ENCODE results near the gene LRIG1.

Gene LRIG1

DNA sequence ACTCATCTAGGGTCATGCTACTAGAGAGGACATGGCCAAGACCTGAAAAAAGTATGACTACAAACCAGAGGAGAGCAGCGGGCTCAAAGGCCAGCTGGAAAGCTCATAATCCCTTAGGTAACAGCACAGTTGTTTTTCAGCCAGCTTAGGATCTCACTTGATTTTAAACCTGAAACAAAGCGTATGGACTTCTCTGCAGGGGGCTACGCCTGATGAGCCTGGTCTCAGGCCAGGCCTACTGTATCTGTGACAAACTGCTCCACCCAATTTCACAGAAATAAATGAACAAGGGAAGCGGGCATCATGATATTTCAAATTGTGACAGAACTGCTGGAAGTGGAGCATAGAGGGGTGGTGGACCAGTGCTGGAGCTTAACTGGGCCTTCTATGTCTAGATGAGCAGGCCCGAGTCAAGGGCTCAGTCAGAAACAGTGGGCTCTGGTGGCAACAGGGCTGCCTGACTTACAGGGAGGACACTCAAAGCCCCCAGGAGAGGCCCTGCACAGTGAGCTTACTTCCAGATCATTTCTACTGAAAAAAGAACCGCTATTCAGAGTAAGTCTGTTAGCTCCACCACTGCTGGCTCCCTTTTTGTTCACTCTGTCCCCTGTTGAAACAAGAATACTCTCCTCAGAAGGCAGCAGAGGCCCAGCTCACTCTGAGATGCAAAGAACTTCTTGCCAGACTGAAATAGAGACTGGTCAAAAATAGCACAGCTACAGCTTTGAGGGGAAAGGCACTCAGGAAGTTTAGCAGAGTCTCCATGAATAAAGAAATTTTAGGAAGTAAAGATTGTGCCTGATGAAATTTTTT is 47.0 kb downstream of the LRIG1 start:
- no peaks in the 10 kb centered on the region for H3K9me2 ChIP-seq (replicated peaks; ENCODE audit: control insufficient read depth, low read length)
- H3K27me3 ChIP-seq (ENCODE audit: control insufficient read depth, low read length) = no peaks in the 10 kb centered on the region
- H3K9me3 ChIP-seq (ENCODE audit: control insufficient read depth, insufficient read depth, low read length) = no peaks in the 10 kb centered on the region
- TF ChIP-seq, protein P1, sequence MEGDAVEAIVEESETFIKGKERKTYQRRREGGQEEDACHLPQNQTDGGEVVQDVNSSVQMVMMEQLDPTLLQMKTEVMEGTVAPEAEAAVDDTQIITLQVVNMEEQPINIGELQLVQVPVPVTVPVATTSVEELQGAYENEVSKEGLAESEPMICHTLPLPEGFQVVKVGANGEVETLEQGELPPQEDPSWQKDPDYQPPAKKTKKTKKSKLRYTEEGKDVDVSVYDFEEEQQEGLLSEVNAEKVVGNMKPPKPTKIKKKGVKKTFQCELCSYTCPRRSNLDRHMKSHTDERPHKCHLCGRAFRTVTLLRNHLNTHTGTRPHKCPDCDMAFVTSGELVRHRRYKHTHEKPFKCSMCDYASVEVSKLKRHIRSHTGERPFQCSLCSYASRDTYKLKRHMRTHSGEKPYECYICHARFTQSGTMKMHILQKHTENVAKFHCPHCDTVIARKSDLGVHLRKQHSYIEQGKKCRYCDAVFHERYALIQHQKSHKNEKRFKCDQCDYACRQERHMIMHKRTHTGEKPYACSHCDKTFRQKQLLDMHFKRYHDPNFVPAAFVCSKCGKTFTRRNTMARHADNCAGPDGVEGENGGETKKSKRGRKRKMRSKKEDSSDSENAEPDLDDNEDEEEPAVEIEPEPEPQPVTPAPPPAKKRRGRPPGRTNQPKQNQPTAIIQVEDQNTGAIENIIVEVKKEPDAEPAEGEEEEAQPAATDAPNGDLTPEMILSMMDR (IDR thresholded peaks at IDR 0.05; ENCODE audit: low read depth, low read length, poor library complexity, severe bottlenecking) = no peak
- no peak for TF ChIP-seq EZH2phosphoT487 (IDR thresholded peaks at IDR 0.05; ENCODE audit: borderline replicate concordance, low read length)
- peaks cover 100% of the 10 kb centered on the region for H3K79me2 ChIP-seq (ENCODE audit: control insufficient read depth, low read length)
- H3K4me3 ChIP-seq (ENCODE audit: low read length) = no peak overlapping the region
- peaks cover 53% of the 10 kb centered on the region for H3K4me1 ChIP-seq (ENCODE audit: control insufficient read depth, low read length)
- H4K20me1 ChIP-seq (ENCODE audit: control insufficient read depth, insufficient read depth, low read depth, low read length) = peaks cover 26% of the 10 kb centered on the region; the same call in 1 of the 2 replicates
- H3K4me2 ChIP-seq (ENCODE audit: low read length) = no peak overlapping the region
- no peaks in the 10 kb centered on the region for H3F3A ChIP-seq (ENCODE audit: control insufficient read depth, insufficient read depth)
- H3K36me3 ChIP-seq (ENCODE audit: control insufficient read depth, low read length) = peaks cover 98% of the 10 kb centered on the region
- H3K27ac ChIP-seq (ENCODE audit: low read depth, low read length) = no peak overlapping the region

DNA sequence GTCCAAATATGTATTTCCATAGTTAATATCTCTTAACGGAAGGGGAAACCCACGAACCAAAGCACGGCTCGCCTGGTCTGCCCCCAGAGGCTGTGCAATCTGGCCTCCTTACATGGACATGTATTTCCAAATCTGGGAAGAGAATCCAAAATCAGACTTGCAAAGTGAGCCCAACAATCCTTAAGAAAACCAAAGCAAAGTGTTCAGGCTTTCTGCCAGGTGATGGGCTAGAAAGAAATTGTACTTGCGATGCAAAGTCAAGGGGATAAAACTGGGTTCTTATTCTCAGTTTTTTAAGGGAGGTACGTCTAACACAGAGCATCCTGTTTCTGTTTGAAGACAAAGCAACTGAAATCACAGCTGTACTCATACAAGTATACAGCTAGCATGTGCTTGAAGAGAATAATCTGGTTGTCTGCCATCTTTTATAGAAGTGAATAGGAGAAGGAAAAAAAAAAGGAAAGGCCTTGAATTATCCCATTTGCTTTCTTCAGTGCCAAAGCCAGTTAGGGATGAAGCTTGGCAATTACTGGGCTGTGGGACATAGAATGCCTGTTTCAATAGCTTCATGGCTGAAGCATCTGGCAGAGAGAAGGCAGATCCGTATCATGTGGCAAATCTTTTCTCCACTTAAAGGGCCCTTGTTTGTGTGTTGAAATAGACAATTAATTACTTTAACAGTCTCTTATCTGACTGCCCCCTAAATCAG is 48.4 kb downstream of the LRIG1 start:
- Histone ChIP-seq H3K9me3 (ENCODE audit: control insufficient read depth, insufficient read depth, low read length) (no peaks in the 10 kb centered on the region), H3K36me3 (ENCODE audit: control insufficient read depth, low read length) (peaks cover 98% of the 10 kb centered on the region), H3K9me2 (replicated peaks; ENCODE audit: control insufficient read depth, low read length) (no peaks in the 10 kb centered on the region), H3K4me2 (ENCODE audit: low read length) (no peak overlapping the region), H3F3A (ENCODE audit: control insufficient read depth, insufficient read depth) (no peaks in the 10 kb centered on the region), H3K79me2 (ENCODE audit: control insufficient read depth, low read length) (peaks cover 100% of the 10 kb centered on the region), H4K20me1 (ENCODE audit: control insufficient read depth, insufficient read depth, low read depth, low read length) (peaks cover 26% of the 10 kb centered on the region; the same call in 1 of the 2 replicates), H3K4me3 (ENCODE audit: low read length) (no peak overlapping the region), H3K4me1 (ENCODE audit: control insufficient read depth, low read length) (peaks cover 52% of the 10 kb centered on the region), H3K27ac (ENCODE audit: low read depth, low read length) (no peak overlapping the region), H3K27me3 (ENCODE audit: control insufficient read depth, low read length) (no peaks in the 10 kb centered on the region)
- TF ChIP-seq, protein P1 (IDR thresholded peaks at IDR 0.05; ENCODE audit: low read depth, low read length, poor library complexity, severe bottlenecking) = no peak
- TF ChIP-seq EZH2phosphoT487 (IDR thresholded peaks at IDR 0.05; ENCODE audit: borderline replicate concordance, low read length) = no peak

DNA sequence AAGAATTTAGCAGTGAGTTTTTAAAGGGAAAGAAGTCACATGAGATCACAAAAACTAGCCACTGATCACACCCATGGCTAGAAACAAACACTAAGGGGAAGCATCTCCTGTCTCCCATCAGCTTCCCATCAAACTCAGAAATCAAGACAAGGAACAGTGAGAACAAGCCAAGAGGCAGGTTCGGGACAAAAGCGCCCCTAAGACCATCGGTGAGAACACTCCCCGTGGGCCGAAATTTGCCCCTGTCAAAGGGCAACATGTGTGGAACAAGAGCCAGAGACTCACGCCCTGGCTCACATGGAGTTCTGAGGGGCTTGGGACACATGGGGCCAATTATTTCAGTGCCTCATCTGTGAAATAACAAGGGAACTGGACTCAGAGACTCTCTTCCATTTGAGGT is 49.1 kb downstream of the LRIG1 start:
- Histone ChIP-seq H3K4me3 (ENCODE audit: low read length) (no peak overlapping the region), H3K4me1 (ENCODE audit: control insufficient read depth, low read length) (peaks cover 45% of the 10 kb centered on the region), H4K20me1 (ENCODE audit: control insufficient read depth, insufficient read depth, low read depth, low read length) (peaks cover 23% of the 10 kb centered on the region; the same call in 1 of the 2 replicates), H3K9me2 (replicated peaks; ENCODE audit: control insufficient read depth, low read length) (no peaks in the 10 kb centered on the region), H3K9me3 (ENCODE audit: control insufficient read depth, insufficient read depth, low read length) (no peaks in the 10 kb centered on the region), H3K79me2 (ENCODE audit: control insufficient read depth, low read length) (peaks cover 100% of the 10 kb centered on the region), H3K36me3 (ENCODE audit: control insufficient read depth, low read length) (peaks cover 97% of the 10 kb centered on the region), H3K27ac (ENCODE audit: low read depth, low read length) (no peak overlapping the region), H3F3A (ENCODE audit: control insufficient read depth, insufficient read depth) (no peaks in the 10 kb centered on the region), H3K27me3 (ENCODE audit: control insufficient read depth, low read length) (no peaks in the 10 kb centered on the region), H3K4me2 (ENCODE audit: low read length) (no peak overlapping the region)
- TF ChIP-seq EZH2phosphoT487 (IDR thresholded peaks at IDR 0.05; ENCODE audit: borderline replicate concordance, low read length) = no peak
- TF ChIP-seq, protein P1 (IDR thresholded peaks at IDR 0.05; ENCODE audit: low read depth, low read length, poor library complexity, severe bottlenecking) = no peak
